ENCODE results near the gene KMT5B.

GRCh38 chr11:68256331-68256741 is 43.2 kb upstream of the KMT5B start:
- TF ChIP-seq CHD1 (IDR thresholded peaks at IDR 0.05; ENCODE audit: low read depth, low read length) (no peak), POLR2A (IDR thresholded peaks at IDR 0.05; ENCODE audit: low read depth, low read length) (no peak), RFX5 (IDR thresholded peaks at IDR 0.05; ENCODE audit: low read depth, low read length) (no peak), USF2 (IDR thresholded peaks at IDR 0.05; ENCODE audit: low read depth, low read length) (peak; percentile 23; the same call in 1 of the 2 replicates), CEBPB (IDR thresholded peaks at IDR 0.05; ENCODE audit: low read depth, low read length) (no peak), MAZ (IDR thresholded peaks at IDR 0.05; ENCODE audit: borderline replicate concordance, low read depth, low read length) (no peak), MXI1 (IDR thresholded peaks at IDR 0.05; ENCODE audit: borderline replicate concordance, low read depth, low read length) (no peak), RCOR1 (IDR thresholded peaks at IDR 0.05; ENCODE audit: insufficient replicate concordance, low read length) (no peak), RAD21 (IDR thresholded peaks at IDR 0.05; ENCODE audit: low read length) (no peak), SMC3 (IDR thresholded peaks at IDR 0.05; ENCODE audit: low read depth, low read length) (no peak), BHLHE40 (IDR thresholded peaks at IDR 0.05; ENCODE audit: low read depth, low read length) (peak; percentile 82)
- TF ChIP-seq, protein P1, sequence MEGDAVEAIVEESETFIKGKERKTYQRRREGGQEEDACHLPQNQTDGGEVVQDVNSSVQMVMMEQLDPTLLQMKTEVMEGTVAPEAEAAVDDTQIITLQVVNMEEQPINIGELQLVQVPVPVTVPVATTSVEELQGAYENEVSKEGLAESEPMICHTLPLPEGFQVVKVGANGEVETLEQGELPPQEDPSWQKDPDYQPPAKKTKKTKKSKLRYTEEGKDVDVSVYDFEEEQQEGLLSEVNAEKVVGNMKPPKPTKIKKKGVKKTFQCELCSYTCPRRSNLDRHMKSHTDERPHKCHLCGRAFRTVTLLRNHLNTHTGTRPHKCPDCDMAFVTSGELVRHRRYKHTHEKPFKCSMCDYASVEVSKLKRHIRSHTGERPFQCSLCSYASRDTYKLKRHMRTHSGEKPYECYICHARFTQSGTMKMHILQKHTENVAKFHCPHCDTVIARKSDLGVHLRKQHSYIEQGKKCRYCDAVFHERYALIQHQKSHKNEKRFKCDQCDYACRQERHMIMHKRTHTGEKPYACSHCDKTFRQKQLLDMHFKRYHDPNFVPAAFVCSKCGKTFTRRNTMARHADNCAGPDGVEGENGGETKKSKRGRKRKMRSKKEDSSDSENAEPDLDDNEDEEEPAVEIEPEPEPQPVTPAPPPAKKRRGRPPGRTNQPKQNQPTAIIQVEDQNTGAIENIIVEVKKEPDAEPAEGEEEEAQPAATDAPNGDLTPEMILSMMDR (conservative IDR thresholded peaks at IDR 0.05; ENCODE audit: low read depth, low read length): no peak

All from IMR-90 (cell line).